ENCODE data around the gene FAM78A.

Gene FAM78A

GRCh38 chr9:131302244-131303075, 26.1 kb upstream of the FAM78A start:
- no peak for DNase-seq

- DNase-seq: no peak
Measured at GRCh38 chr9:131300444-131300843, 24.1 kb upstream of the FAM78A start.

DNA sequence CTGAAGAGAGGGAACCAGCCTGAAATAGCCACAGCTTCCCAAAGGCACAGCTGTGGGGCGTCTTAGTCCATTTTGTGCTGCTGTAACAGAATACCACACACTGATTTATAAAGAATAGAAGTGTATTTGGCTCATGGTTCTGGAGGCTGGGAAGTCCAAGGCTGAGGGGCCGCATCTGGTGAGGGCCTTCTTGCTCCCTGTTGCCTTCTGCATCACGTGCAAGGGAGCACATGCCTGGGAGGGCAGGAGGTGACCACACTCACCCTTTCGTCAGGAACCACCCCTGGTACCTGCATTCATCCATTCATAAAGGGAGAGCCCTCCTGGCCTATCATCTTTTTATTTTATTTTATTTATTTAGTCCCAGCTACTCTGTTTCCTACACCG, 23.6 kb upstream of the FAM78A start:
- DNase-seq: no peak

DNA sequence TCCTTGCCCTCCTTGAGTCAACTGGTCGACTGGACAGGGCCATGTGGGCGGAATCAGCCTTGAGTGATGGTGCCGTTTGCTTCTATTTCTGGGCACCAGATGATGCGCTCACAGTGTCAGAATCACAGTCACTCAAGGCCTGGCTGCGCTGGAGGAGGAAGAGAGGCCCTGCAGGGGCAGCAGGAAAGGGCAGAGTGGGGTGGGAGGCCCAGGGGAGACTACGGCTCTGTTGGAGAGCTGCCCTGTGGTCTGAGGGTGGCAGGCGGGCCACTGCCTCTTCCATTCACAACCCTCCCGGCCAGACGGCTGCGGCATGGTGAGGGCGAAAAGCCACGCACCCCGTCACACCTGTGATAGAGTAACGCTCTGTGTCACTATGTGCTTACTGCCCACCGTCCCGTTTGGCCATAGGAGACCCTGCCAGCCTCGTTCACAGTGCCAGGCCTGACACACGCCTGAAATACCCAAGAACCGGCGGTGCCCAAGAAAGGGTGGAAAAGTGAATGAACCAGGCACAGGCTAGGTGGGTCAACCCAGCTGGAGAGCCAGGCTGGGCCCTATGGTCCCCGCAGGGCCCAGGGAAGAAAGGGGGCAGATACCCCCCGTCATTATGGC, 23.1 kb upstream of the FAM78A start:
- DNase-seq: no peak

GRCh38 chr9:131298816-131299215, 22.5 kb upstream of the FAM78A start:
- no peak for DNase-seq

- DNase-seq: no peak
Measured at GRCh38 chr9:131298341-131298740, 22.0 kb upstream of the FAM78A start.

DNA sequence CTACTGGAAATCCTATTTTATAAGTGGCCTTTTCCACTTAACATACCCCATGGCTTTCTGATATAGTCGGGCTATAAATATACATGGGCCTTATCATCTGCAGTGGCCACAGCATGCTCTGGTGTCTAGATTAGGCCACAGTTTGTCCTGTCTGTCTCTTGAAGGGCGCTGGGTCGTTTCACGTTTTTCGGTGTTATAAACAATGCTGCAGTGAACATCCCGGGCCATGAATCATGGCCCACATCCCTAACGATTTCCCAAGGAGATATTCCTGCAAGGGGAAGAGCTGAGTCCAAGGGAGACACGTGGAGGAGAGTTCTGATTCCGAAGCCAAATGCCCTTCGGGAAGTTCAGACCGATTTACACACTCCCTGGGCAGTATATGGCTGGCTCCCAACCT, 21.6 kb upstream of the FAM78A start:
- DNase-seq: no peak

GRCh38 chr9:131296906-131297500, 20.7 kb upstream of the FAM78A start:
- DNase-seq: no peak

GRCh38 chr9:131296460-131296859, 20.1 kb upstream of the FAM78A start:
- DNase-seq: no peak

GRCh38 chr9:131292937-131293336, 16.6 kb upstream of the FAM78A start:
- DNase-seq: no peak

DNA sequence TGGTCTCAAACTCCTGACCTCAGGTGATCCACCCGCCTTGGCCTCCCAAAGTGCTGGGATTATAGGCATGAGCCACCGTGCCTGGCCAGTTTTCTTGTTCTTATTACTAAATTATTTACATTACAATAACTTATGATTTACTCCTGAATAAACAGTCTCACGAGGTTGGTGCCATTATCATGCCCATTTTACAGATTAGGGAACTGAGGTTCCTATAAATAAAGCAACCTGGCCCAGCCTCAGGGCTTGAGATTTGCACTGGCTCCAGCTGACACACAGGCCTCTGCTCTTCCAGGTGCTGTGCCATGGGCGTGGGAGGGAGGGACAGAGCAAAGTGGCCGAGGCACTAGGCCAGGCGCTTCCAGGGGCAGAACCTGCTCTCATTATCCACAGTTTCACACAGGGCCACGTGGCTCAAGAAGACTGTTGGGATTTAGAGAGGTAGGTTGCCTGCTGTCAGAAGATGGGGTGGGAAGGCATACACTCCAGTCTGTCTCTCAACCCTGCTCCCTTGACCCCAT, 15.5 kb upstream of the FAM78A start:
- no peak for DNase-seq

DNA sequence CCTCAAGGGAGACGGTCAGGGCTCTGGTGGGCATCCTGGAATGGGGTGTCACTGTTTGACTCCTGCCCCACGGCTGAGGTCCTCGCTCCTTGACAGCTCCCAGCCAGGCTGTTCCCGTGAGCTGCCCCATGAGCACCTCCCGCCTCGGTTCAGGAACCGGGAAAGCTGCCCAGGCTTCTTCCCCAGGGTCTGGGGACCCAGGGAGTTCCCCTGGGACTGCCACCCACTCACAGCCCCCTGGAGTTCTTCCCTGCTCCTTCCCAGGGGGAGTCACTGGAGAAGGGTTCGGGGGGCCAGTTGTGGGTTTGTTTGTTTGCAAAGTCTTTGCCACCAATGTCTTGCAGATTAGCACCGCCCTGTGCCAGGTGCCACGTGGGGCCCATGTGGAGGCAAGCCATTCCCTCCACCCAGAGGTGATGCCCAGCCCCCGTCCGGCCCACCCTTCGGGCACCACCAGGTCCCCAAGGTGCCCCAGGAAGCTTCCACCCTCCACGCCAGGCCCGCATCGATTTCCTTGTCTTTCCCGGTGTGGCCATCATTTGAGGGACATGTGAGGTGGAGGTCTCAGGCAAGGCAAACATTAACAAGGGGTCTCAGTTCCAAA, 14.6 kb upstream of the FAM78A start:
- DNase-seq: no peak

GRCh38 chr9:131290036-131290766, 13.9 kb upstream of the FAM78A start:
- no peak for DNase-seq

GRCh38 chr9:131289301-131290035, 13.2 kb upstream of the FAM78A start, which contains the start of gene PLPP7:
TSS of gene PLPP7 (plus strand) at chr9:131289723. CDS start at chr9:131289998, 275 bp downstream.
- DNase-seq: no peak

DNA sequence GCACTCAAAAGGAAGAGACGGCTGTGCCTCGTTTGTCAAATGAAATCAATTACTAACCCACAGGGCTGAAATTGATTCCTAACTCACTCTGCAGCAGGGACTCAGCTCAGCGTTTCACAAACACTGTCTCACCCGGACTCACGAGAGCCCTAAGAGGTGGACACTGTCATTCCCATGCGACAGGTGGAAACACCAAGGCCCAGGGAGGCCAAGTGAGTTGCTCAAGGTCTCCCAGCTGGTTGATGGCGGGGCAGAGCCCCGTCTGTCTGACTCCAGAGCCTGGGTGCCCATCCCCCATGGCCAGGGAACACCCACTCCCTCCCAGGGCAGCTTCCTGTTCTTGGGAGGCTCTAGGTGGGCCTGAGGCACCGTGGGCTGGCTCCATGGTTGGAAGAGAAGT, 11.9 kb upstream of the FAM78A start:
- DNase-seq: no peak

DNA sequence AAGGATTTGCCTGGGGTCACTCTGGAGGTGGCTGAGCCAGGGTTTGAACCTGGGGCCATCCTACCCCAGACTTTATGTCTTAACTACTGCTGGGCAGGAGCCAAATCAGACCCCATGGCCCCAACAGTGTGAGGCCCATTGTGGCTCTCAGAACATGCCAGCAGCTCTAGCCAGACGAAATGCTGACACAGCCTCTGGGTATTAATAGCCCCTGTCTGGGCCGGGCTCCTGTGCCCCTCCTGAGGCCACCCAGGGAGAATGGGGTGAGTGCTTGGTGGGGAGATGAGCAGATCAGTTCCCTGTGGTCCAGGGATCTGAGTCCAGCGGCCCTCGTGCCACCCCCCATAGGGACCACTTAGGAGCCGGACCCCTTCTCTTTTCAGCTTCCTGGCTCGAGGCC, 11.0 kb upstream of the FAM78A start:
- DNase-seq: no peak

DNA sequence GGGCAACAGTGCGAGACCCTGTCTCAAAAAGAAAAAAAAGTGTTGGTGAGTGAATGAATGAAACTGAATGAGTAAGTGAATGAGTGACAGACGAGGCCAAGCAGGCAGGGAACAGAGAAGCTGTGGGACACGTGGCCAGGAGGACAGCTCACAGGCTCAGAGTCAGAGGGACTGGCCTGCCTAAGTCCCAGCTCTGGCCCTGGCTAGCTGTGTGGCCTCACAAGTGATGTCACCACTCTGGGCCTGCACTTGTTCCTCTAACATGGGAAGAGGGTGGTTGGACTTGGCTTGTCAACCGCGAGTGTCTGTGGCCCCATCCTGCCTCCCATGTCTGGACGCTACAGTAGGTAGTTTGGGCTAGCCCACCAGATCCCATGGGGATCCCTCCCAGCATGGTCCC, 8.5 kb upstream of the FAM78A start:
- DNase-seq: no peak

- DNase-seq: peak; percentile 41
Measured at GRCh38 chr9:131282688-131283422, 6.5 kb upstream of the FAM78A start.

DNA sequence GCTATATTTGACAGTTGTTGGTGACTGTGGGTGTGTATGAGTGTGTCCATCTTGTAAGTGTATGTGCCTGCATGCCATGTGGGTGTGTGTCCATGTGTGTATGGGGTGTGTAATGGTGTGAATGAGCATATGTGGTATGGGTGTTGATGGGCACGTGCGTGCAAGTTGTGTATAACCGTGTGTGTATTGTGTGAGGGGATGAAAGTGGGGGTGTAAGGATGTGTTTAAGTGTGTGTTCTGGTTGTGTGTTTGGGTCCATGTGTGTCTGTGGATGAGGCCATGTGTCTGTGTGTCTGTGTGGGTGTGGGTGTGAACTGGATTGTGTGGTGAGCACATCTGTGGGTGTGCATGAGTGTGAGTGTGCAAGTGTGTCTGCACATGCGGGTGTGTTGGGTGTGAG, 5.9 kb upstream of the FAM78A start:
- DNase-seq: no peak

GRCh38 chr9:131281119-131281965, 5.0 kb upstream of the FAM78A start:
- DNase-seq: no peak
